ENCODE data around the gene ITGB7.

DNA sequence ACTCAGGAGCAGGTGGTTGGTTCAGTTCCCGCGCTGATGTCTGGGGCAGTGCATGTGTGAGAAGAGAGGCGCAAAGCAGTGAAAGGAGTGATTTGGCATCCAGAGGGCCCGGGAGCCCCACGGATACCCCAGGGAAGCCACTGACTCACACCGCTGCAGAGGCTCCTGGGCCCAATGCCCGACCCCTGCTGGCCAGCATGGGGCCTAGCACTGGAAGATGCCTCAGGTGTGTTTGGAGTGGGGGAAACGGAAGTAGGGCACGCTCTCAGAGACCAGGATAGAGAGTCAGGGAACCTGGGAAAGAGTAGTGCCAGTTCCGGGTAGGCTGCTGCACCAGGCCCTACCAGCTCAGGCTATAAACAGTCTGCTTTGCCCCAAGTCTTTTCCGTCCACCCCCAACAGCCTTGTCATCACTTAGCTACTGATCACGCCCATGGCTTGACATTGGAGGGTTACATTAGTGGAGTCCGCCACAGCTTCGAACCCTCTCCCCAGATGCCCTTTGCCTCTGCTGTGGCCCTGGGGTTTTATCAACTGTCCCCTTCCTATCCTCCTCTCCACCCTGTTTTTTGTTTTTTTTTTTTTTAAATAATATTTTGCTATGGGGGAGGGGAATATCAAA is 16.8 kb downstream of the ITGB7 start:
- TF ChIP-seq, protein P1, sequence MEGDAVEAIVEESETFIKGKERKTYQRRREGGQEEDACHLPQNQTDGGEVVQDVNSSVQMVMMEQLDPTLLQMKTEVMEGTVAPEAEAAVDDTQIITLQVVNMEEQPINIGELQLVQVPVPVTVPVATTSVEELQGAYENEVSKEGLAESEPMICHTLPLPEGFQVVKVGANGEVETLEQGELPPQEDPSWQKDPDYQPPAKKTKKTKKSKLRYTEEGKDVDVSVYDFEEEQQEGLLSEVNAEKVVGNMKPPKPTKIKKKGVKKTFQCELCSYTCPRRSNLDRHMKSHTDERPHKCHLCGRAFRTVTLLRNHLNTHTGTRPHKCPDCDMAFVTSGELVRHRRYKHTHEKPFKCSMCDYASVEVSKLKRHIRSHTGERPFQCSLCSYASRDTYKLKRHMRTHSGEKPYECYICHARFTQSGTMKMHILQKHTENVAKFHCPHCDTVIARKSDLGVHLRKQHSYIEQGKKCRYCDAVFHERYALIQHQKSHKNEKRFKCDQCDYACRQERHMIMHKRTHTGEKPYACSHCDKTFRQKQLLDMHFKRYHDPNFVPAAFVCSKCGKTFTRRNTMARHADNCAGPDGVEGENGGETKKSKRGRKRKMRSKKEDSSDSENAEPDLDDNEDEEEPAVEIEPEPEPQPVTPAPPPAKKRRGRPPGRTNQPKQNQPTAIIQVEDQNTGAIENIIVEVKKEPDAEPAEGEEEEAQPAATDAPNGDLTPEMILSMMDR (IDR thresholded peaks at IDR 0.05), result peak; percentile 53; the same call in 1 of the 2 replicates
- TF ChIP-seq ZBTB21 (CRISPR knock-in tag; IDR thresholded peaks at IDR 0.05; ENCODE audit: borderline replicate concordance), result no peak
- no peak for TF ChIP-seq CBFB (CRISPR knock-in tag; IDR thresholded peaks at IDR 0.05; ENCODE audit: low read depth)
- no peak for TF ChIP-seq TEAD4 (CRISPR knock-in tag; IDR thresholded peaks at IDR 0.05)
- TF ChIP-seq, protein P2, sequence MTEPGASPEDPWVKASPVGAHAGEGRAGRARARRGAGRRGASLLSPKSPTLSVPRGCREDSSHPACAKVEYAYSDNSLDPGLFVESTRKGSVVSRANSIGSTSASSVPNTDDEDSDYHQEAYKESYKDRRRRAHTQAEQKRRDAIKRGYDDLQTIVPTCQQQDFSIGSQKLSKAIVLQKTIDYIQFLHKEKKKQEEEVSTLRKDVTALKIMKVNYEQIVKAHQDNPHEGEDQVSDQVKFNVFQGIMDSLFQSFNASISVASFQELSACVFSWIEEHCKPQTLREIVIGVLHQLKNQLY (CRISPR knock-in tag; IDR thresholded peaks at IDR 0.05), result no peak
- TF ChIP-seq ZNF138 (CRISPR knock-in tag; conservative IDR thresholded peaks at IDR 0.05), result no peak
- TF ChIP-seq, protein P3, sequence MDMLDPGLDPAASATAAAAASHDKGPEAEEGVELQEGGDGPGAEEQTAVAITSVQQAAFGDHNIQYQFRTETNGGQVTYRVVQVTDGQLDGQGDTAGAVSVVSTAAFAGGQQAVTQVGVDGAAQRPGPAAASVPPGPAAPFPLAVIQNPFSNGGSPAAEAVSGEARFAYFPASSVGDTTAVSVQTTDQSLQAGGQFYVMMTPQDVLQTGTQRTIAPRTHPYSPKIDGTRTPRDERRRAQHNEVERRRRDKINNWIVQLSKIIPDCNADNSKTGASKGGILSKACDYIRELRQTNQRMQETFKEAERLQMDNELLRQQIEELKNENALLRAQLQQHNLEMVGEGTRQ (CRISPR knock-in tag; IDR thresholded peaks at IDR 0.05), result no peak

Data from WTC11 (cell line).